SK-N-SH treated with all-trans-retinoic acid at 6 μM for 48 hours (cell line): Measurements from ENCODE around the gene RAD51B.

Experiments
- PPARA ChIP-seq: fragments of 250-450 bp; sonication (Bioruptor Pico); IDR thresholded peaks from 2 replicates; pipeline ENCODE4 v1.5.0; 2020; ENCODE audit warnings: mild to moderate bottlenecking, borderline replicate concordance
- RARB ChIP-seq: fragments of 250-450 bp; sonication (Bioruptor Pico); IDR thresholded peaks from 2 replicates; pipeline ENCODE4 v1.8.0; 2021; ENCODE audit warnings: mild to moderate bottlenecking, moderate library complexity
- SNAI2 ChIP-seq: fragments of 250-450 bp; sonication (Bioruptor Pico); IDR thresholded peaks from 2 replicates; pipeline ENCODE4 v1.5.0; 2020; ENCODE audit warnings: mild to moderate bottlenecking, moderate library complexity
- ZFP3 ChIP-seq: fragments of 250-450 bp; sonication (Bioruptor Pico); IDR thresholded peaks from 2 replicates; pipeline ENCODE4 v1.5.0; 2020; ENCODE audit warnings: mild to moderate bottlenecking, moderate library complexity
- ZNF70 ChIP-seq: fragments of 450-650 bp; formaldehyde crosslinking; IDR thresholded peaks from 2 replicates; pipeline ENCODE4 v1.5.0; 2020; ENCODE audit warnings: mild to moderate bottlenecking, moderate library complexity
- TF ChIP-seq, protein P1 (sequence below): fragments of 250-450 bp; sonication (Bioruptor Pico); IDR thresholded peaks from 2 replicates; pipeline ENCODE4 v1.5.1; 2020; ENCODE audit warnings: low read depth, mild to moderate bottlenecking, moderate library complexity

DNA sequence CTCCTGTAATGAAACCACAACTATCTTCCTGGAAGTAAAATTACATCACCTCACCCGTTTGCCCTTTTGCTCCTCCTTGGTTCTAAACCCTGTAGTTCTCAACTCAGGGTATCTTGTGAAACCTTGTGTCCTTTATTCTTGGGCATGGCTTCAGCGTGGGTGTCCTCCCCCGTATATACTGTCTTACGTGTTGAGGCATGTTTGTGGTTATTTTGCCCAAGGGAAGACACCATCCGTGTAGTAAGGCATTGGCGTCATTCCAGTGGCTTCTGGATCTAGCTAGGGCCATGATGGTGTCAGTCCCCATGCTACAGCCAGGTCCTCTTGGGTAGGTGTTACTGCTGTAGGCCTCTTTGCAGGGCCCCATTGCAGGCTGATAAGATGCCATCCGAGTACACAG is 857.9 kb downstream of the RAD51B start:
- TF ChIP-seq ZFP3 (CRISPR knock-in tag) (no peak), PPARA (CRISPR knock-in tag) (no peak), RARB (CRISPR knock-in tag) (no peak), SNAI2 (CRISPR knock-in tag) (no peak), ZNF70 (CRISPR knock-in tag) (no peak)
- TF ChIP-seq, protein P1, sequence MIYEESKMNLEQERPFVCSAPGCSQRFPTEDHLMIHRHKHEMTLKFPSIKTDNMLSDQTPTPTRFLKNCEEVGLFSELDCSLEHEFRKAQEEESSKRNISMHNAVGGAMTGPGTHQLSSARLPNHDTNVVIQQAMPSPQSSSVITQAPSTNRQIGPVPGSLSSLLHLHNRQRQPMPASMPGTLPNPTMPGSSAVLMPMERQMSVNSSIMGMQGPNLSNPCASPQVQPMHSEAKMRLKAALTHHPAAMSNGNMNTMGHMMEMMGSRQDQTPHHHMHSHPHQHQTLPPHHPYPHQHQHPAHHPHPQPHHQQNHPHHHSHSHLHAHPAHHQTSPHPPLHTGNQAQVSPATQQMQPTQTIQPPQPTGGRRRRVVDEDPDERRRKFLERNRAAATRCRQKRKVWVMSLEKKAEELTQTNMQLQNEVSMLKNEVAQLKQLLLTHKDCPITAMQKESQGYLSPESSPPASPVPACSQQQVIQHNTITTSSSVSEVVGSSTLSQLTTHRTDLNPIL = no peak
